CD4-positive, alpha-beta T cell treated with Interleukin-17A for 1 hour (primary cell): ENCODE data around the gene MADD.
"Not testable (repeated sequence)": the region's sequence is repeated elsewhere in the genome, so short reads cannot be mapped to it uniquely, and the experiment has no call there.

Source experiments
- DNase-seq: peaks from one replicate; pipeline ENCODE4 v3.0.0-alpha.2; 2020

MADD gene

GRCh38 chr11:47278058-47278457 is 8.1 kb downstream of the MADD start:
- no peak for DNase-seq

GRCh38 chr11:47278769-47279168 is 8.8 kb downstream of the MADD start:
- no peak for DNase-seq

- DNase-seq, result no peak
Measured at GRCh38 chr11:47280099-47280498, 10.2 kb downstream of the MADD start.

GRCh38 chr11:47280860-47281259 is 10.9 kb downstream of the MADD start:
- no peak for DNase-seq

GRCh38 chr11:47282462-47282861 is 12.5 kb downstream of the MADD start:
- DNase-seq, result no peak

GRCh38 chr11:47284151-47284550 is 14.2 kb downstream of the MADD start:
- no peak for DNase-seq

- DNase-seq, result no peak
Measured at GRCh38 chr11:47285969-47286770, 16.2 kb downstream of the MADD start.

GRCh38 chr11:47288066-47288465 is 18.1 kb downstream of the MADD start:
- DNase-seq, result no peak

GRCh38 chr11:47289856-47290255 is 19.9 kb downstream of the MADD start:
- DNase-seq, result no peak

- DNase-seq, result no peak
Measured at GRCh38 chr11:47295385-47295784, 25.5 kb downstream of the MADD start.

- DNase-seq, result no peak
Measured at GRCh38 chr11:47296045-47296444, 26.1 kb downstream of the MADD start.

- DNase-seq, result no peak
Measured at GRCh38 chr11:47299078-47299477, 29.1 kb downstream of the MADD start.

GRCh38 chr11:47302853-47303252 is 32.9 kb downstream of the MADD start:
- DNase-seq, result no peak

- no peak for DNase-seq
Measured at GRCh38 chr11:47305734-47306483, 36.0 kb downstream of the MADD start.

- DNase-seq, result no peak
Measured at GRCh38 chr11:47306484-47306844, 36.5 kb downstream of the MADD start.

- DNase-seq, result no peak
Measured at GRCh38 chr11:47308050-47308823, 38.3 kb downstream of the MADD start.

- DNase-seq, result no peak
Measured at GRCh38 chr11:47314992-47315391, 45.1 kb downstream of the MADD start.

- DNase-seq, result not testable (repeated sequence)
Measured at GRCh38 chr11:47316501-47316900, 46.6 kb downstream of the MADD start.

GRCh38 chr11:47317064-47317828 is 47.3 kb downstream of the MADD start:
- DNase-seq, result no peak

GRCh38 chr11:47318166-47318565 is 48.2 kb downstream of the MADD start:
- DNase-seq, result no peak

- DNase-seq, result no peak
Measured at GRCh38 chr11:47324520-47324919, 54.6 kb downstream of the MADD start.

- no peak for DNase-seq
Measured at GRCh38 chr11:47325271-47326041, 55.5 kb downstream of the MADD start.
